Prostate gland (tissue), 2 donors: ENCODE results near the gene XDH.

Experiments
- POLR2A ChIP-seq: fragments of 450-650 bp; IDR thresholded peaks from one replicate; pipeline ENCODE4 v1.6.1; 2016; ENCODE audit warnings: antibody characterized with exemption, mild to moderate bottlenecking
- POLR2AphosphoS5 ChIP-seq: sonication (generic); formaldehyde crosslinking; IDR thresholded peaks from one replicate; pipeline ENCODE4 v1.6.1; 2017; ENCODE audit warnings: antibody characterized with exemption
- TF ChIP-seq, protein P1 (sequence below), 4 experiments: fragments of 200-600 bp in 2 of 4; fragments of 450-650 bp in 2 of 4; sonication (generic) in 2 of 4; IDR thresholded peaks; 1 replicate in 3 of 4; 2 replicates in 1 of 4; pipeline ENCODE4 v1.5.1; 2016 to 2019; ENCODE audit warnings: antibody characterized with exemption in 4 of 4, mild to moderate bottlenecking in 2 of 4, moderate library complexity in 2 of 4

DNA sequence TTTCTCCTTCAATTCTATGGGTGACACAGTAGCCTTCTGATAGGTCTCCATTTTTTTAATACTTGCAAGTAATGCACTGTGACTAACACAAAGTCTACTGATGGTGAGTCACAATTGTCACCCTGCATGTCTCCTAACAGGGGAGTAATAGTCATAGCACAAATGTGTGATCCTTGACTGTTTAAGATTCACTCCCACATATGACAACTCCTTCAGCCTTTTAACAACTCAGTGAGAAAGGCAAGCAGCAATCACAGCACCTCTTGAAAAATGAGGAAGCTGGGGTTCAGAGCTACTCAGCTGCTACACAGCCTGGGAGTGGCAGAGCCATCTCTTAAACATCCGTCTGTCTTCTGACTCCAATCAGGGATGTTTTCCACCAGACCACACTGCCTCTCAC lies 116.8 kb downstream of the XDH start:
- no peak for TF ChIP-seq POLR2AphosphoS5
- TF ChIP-seq, protein P1, sequence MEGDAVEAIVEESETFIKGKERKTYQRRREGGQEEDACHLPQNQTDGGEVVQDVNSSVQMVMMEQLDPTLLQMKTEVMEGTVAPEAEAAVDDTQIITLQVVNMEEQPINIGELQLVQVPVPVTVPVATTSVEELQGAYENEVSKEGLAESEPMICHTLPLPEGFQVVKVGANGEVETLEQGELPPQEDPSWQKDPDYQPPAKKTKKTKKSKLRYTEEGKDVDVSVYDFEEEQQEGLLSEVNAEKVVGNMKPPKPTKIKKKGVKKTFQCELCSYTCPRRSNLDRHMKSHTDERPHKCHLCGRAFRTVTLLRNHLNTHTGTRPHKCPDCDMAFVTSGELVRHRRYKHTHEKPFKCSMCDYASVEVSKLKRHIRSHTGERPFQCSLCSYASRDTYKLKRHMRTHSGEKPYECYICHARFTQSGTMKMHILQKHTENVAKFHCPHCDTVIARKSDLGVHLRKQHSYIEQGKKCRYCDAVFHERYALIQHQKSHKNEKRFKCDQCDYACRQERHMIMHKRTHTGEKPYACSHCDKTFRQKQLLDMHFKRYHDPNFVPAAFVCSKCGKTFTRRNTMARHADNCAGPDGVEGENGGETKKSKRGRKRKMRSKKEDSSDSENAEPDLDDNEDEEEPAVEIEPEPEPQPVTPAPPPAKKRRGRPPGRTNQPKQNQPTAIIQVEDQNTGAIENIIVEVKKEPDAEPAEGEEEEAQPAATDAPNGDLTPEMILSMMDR (IDR thresholded peaks at IDR 0.05), result no peak
- no peak for TF ChIP-seq POLR2A
